Trophoblast cell (in vitro differentiated cells and primary cell): ENCODE data around the gene CCDC38.

Source experiments
- DNase-seq, 2 donors: peaks; one replicate each; pipeline ENCODE4 v3.0.0-alpha.2; 2016
- H2AFZ ChIP-seq: 2 replicates; pipeline ENCODE4 v1.6.1; 2013; ENCODE audit warnings: low read length, moderate library complexity, mild to moderate bottlenecking; ENCODE audit not compliant: insufficient read depth, poor library complexity
- H2AK5ac ChIP-seq: 2 replicates; pipeline ENCODE4 v1.6.1; 2013; ENCODE audit warnings: mild to moderate bottlenecking, low read length
- H2BK120ac ChIP-seq: 2 replicates; pipeline ENCODE4 v1.6.1; 2013; ENCODE audit warnings: low read length, mild to moderate bottlenecking, moderate library complexity; ENCODE audit not compliant: insufficient read depth, poor library complexity
- H2BK12ac ChIP-seq: 2 replicates; pipeline ENCODE4 v1.6.1; 2013; ENCODE audit warnings: mild to moderate bottlenecking, low read length, moderate library complexity
- H2BK5ac ChIP-seq: 2 replicates; pipeline ENCODE4 v1.6.1; 2013; ENCODE audit warnings: low read length, low read depth, moderate library complexity, mild to moderate bottlenecking; ENCODE audit not compliant: poor library complexity
- H3K14ac ChIP-seq: 2 replicates; pipeline ENCODE4 v1.6.1; 2013; ENCODE audit warnings: mild to moderate bottlenecking, low read length
- H3K18ac ChIP-seq: 2 replicates; pipeline ENCODE4 v1.6.1; 2013; ENCODE audit warnings: mild to moderate bottlenecking, low read length
- H3K23ac ChIP-seq: 2 replicates; pipeline ENCODE4 v1.6.1; 2013; ENCODE audit warnings: low read length
- H3K27ac ChIP-seq: 2 replicates; pipeline ENCODE4 v1.5.1; 2013; ENCODE audit warnings: low read depth, mild to moderate bottlenecking, inconsistent platforms, low read length, moderate library complexity
- H3K27me3 ChIP-seq: 2 replicates; pipeline ENCODE4 v1.6.1; 2013; ENCODE audit warnings: inconsistent platforms, mild to moderate bottlenecking, low read length, moderate library complexity; ENCODE audit not compliant: insufficient read depth
- H3K36me3 ChIP-seq, 2 experiments: 1 replicate in 1 of 2; 2 replicates in 1 of 2; pipeline ENCODE4 v1.6.1; 2013; ENCODE audit warnings: low read length in 2 of 2, mild to moderate bottlenecking in 2 of 2, moderate library complexity in 1 of 2; ENCODE audit not compliant: insufficient read depth in 2 of 2, control insufficient read depth in 1 of 2
- H3K4ac ChIP-seq: 2 replicates; pipeline ENCODE4 v1.6.1; 2013; ENCODE audit warnings: low read depth, mild to moderate bottlenecking, low read length, moderate library complexity
- H3K4me1 ChIP-seq, 2 experiments: 1 replicate in 1 of 2; 2 replicates in 1 of 2; pipeline ENCODE4 v1.6.1; 2013; ENCODE audit warnings: low read length in 2 of 2, mild to moderate bottlenecking in 2 of 2, moderate library complexity in 1 of 2; ENCODE audit not compliant: insufficient read depth in 2 of 2, control insufficient read depth in 1 of 2
- H3K4me2 ChIP-seq: 2 replicates; pipeline ENCODE4 v1.6.1; 2013; ENCODE audit warnings: inconsistent platforms, mild to moderate bottlenecking, low read length, moderate library complexity
- H3K4me3 ChIP-seq: 2 replicates; pipeline ENCODE4 v1.5.1; 2013; ENCODE audit warnings: mild to moderate bottlenecking, low read depth, low read length, inconsistent platforms
- H3K79me1 ChIP-seq: one replicate; pipeline ENCODE4 v1.6.1; 2013; ENCODE audit warnings: low read length
- H3K79me2 ChIP-seq: 2 replicates; pipeline ENCODE4 v1.6.1; 2013; ENCODE audit warnings: low read length, mild to moderate bottlenecking; ENCODE audit not compliant: control insufficient read depth, insufficient read depth, poor library complexity
- H3K9ac ChIP-seq: 2 replicates; pipeline ENCODE4 v1.6.1; 2013; ENCODE audit warnings: mild to moderate bottlenecking, low read length
- H3K9me3 ChIP-seq: 2 replicates; pipeline ENCODE4 v1.6.1; 2013; ENCODE audit warnings: low read depth, mild to moderate bottlenecking, control low read depth, inconsistent platforms, low read length; ENCODE audit not compliant: insufficient read depth
- H4K12ac ChIP-seq: 2 replicates; pipeline ENCODE4 v1.6.1; 2013; ENCODE audit warnings: low read depth, mild to moderate bottlenecking, low read length, moderate library complexity
- H4K8ac ChIP-seq: 2 replicates; pipeline ENCODE4 v1.6.1; 2013; ENCODE audit warnings: low read depth, mild to moderate bottlenecking, low read length, moderate library complexity
- H4K91ac ChIP-seq: one replicate; pipeline ENCODE4 v1.6.1; 2013; ENCODE audit warnings: low read depth, mild to moderate bottlenecking, low read length, moderate library complexity
- WGBS: extraction: QIAGEN DNeasy Blood & Tissue Kit; methylation state at CpG from one replicate; pipeline ENCODE4 v1.1.7; 2013; ENCODE audit warnings: missing lambda C conversion rate; ENCODE audit not compliant: insufficient read length, insufficient coverage; ENCODE audit errors: extremely low coverage; 5-methylcytosine and 5-hydroxymethylcytosine counted together

The CCDC38 gene

GRCh38 chr12:95922231-95922630 lies 20.2 kb downstream of the CCDC38 start:
- Histone ChIP-seq H3K4me1 (no peaks in the 10 kb centered on the region), H3K14ac (no peak overlapping the region), H3K4me3 (no peak overlapping the region), H3K18ac (no peak overlapping the region), H3K23ac (no peak overlapping the region), H2AK5ac (no peak overlapping the region), H2AFZ (no peak overlapping the region), H3K79me2 (no peaks in the 10 kb centered on the region), H2BK12ac (no peak overlapping the region), H3K9ac (no peak overlapping the region), H2BK120ac (no peak overlapping the region), H3K4ac (no peak overlapping the region), H3K4me2 (no peak overlapping the region), H2BK5ac (no peak overlapping the region), H3K27me3 (no peaks in the 10 kb centered on the region), H4K91ac (no peak overlapping the region), H4K8ac (no peak overlapping the region), H3K9me3 (no peaks in the 10 kb centered on the region), H4K12ac (no peak overlapping the region), H3K79me1 (no peaks in the 10 kb centered on the region), H3K36me3 (no peaks in the 10 kb centered on the region), H3K27ac (no peak overlapping the region)
- no peak for DNase-seq
- WGBS, result no CpG with 5 or more reads among the region's 3 CpGs

GRCh38 chr12:95919110-95919509 lies 23.3 kb downstream of the CCDC38 start:
- Histone ChIP-seq H3K9me3 (no peaks in the 10 kb centered on the region), H3K4me3 (no peak overlapping the region), H3K4me2 (no peak overlapping the region), H3K79me1 (no peaks in the 10 kb centered on the region), H2AK5ac (no peak overlapping the region), H3K23ac (no peak overlapping the region), H3K4ac (no peak overlapping the region), H3K9ac (no peak overlapping the region), H4K8ac (no peak overlapping the region), H2BK5ac (no peak overlapping the region), H3K36me3 (no peaks in the 10 kb centered on the region), H3K14ac (no peak overlapping the region), H3K4me1 (no peaks in the 10 kb centered on the region), H2AFZ (no peak overlapping the region), H2BK120ac (no peak overlapping the region), H3K18ac (no peak overlapping the region), H2BK12ac (no peak overlapping the region), H3K79me2 (no peaks in the 10 kb centered on the region), H3K27ac (no peak overlapping the region), H4K12ac (no peak overlapping the region), H3K27me3 (no peaks in the 10 kb centered on the region), H4K91ac (no peak overlapping the region)
- WGBS, result 98% methylated on average over 2 of the region's 6 CpGs
- DNase-seq, result no peak

- H3K4me2 ChIP-seq, result no peak overlapping the region
- no CpG with 5 or more reads among the region's 7 CpGs for WGBS
- no peaks in the 10 kb centered on the region for H3K9me3 ChIP-seq
- H3K14ac ChIP-seq, result no peak overlapping the region
- H3K18ac ChIP-seq, result no peak overlapping the region
- no peaks in the 10 kb centered on the region for H3K4me1 ChIP-seq
- no peak overlapping the region for H4K91ac ChIP-seq
- no peaks in the 10 kb centered on the region for H3K27me3 ChIP-seq
- no peak overlapping the region for H2BK12ac ChIP-seq
- no peak overlapping the region for H3K4me3 ChIP-seq
- H4K8ac ChIP-seq, result no peak overlapping the region
- no peak overlapping the region for H4K12ac ChIP-seq
- no peaks in the 10 kb centered on the region for H3K79me1 ChIP-seq
- no peak overlapping the region for H2AFZ ChIP-seq
- H3K4ac ChIP-seq, result no peak overlapping the region
- no peak overlapping the region for H2BK120ac ChIP-seq
- H3K79me2 ChIP-seq, result no peaks in the 10 kb centered on the region
- H2AK5ac ChIP-seq, result no peak overlapping the region
- H2BK5ac ChIP-seq, result no peak overlapping the region
- H3K27ac ChIP-seq, result no peak overlapping the region
- H3K36me3 ChIP-seq, result no peaks in the 10 kb centered on the region
- no peak overlapping the region for H3K23ac ChIP-seq
- no peak overlapping the region for H3K9ac ChIP-seq
- DNase-seq, result peak; percentile 9 to 79
Observed at GRCh38 chr12:95918194-95918993, 24.0 kb downstream of the CCDC38 start.

GRCh38 chr12:95909871-95910270 lies 32.5 kb downstream of the CCDC38 start:
- no peak for DNase-seq
- no peak overlapping the region for H4K12ac ChIP-seq
- no peak overlapping the region for H2BK12ac ChIP-seq
- no peak overlapping the region for H2AK5ac ChIP-seq
- no peaks in the 10 kb centered on the region for H3K79me2 ChIP-seq
- no peaks in the 10 kb centered on the region for H3K9me3 ChIP-seq
- H3K36me3 ChIP-seq, result no peaks in the 10 kb centered on the region
- H3K27me3 ChIP-seq, result no peaks in the 10 kb centered on the region
- no peak overlapping the region for H2BK120ac ChIP-seq
- no peak overlapping the region for H2AFZ ChIP-seq
- no peaks in the 10 kb centered on the region for H3K79me1 ChIP-seq
- H3K27ac ChIP-seq, result no peak overlapping the region
- no peak overlapping the region for H3K4ac ChIP-seq
- no peak overlapping the region for H4K91ac ChIP-seq
- no peak overlapping the region for H3K4me2 ChIP-seq
- no peak overlapping the region for H3K9ac ChIP-seq
- H4K8ac ChIP-seq, result no peak overlapping the region
- H3K4me3 ChIP-seq, result no peak overlapping the region
- H3K18ac ChIP-seq, result no peak overlapping the region
- H3K14ac ChIP-seq, result no peak overlapping the region
- no peaks in the 10 kb centered on the region for H3K4me1 ChIP-seq
- no peak overlapping the region for H2BK5ac ChIP-seq
- WGBS, result no CpG with 5 or more reads among the region's 3 CpGs
- H3K23ac ChIP-seq, result no peak overlapping the region
